IMR-90 (cell line): ENCODE measurements around the gene UBE2L3. TPM values are rescaled to one million over a fixed set of nuclear protein-coding genes. Genes with fewer than 3 reads are reported as not detected.
A peak's percentile ranks its signal among the peaks of the same experiment; 100 is the strongest.

Source experiments
- ATAC-seq: fragments of 200-7000 bp; cut with Tn5 transposase; 2 replicates; pipeline ENCODE4 v1.9.1; 2020; ENCODE audit warnings: low read depth, mild to moderate bottlenecking, moderate library complexity
- BruUV-seq: library from RNA; stranded (reverse); fragments of 400-500 nt; replicated peaks from 2 replicates; lab custom pipeline; 2021; lab: Mats Ljungman, UMichigan
- CTCF ChIA-PET: fragments of 300-600 bp; formaldehyde crosslinking; extraction: SDS; loops from one replicate; lab custom pipeline; 2021; ENCODE audit warnings: antibody characterized with exemption; lab: Yijun Ruan, JAX
- POLR2A ChIA-PET: fragments of 300-600 bp; sonication (Branson Sonifier 250); formaldehyde crosslinking; loops from one replicate; lab custom pipeline; 2022; ENCODE audit warnings: antibody characterized with exemption; ENCODE audit not compliant: unreplicated experiment; lab: Charles Lee
- DNase-seq: peaks from one replicate; pipeline ENCODE4 v3.0.0; 2013
- H2AFZ ChIP-seq: replicated peaks from 2 replicates; pipeline ENCODE3; 2013; ENCODE audit warnings: low read length, mild to moderate bottlenecking; ENCODE audit not compliant: poor library complexity
- H2AK5ac ChIP-seq: 2 replicates; pipeline ENCODE4 v1.6.1; 2013; ENCODE audit warnings: low read depth, low read length, inconsistent platforms
- H2AK9ac ChIP-seq: replicated peaks from 2 replicates; pipeline ENCODE3; 2013; ENCODE audit warnings: mild to moderate bottlenecking, low read depth, low read length, moderate library complexity; ENCODE audit not compliant: poor library complexity
- H2BK120ac ChIP-seq: 2 replicates; pipeline ENCODE4 v1.6.1; 2013; ENCODE audit warnings: low read depth, low read length, inconsistent platforms
- H2BK15ac ChIP-seq: 3 replicates; pipeline ENCODE4 v1.6.1; 2013; ENCODE audit warnings: low read depth, low read length, inconsistent platforms
- H2BK20ac ChIP-seq: 2 replicates; pipeline ENCODE4 v1.6.1; 2013; ENCODE audit warnings: low read depth, mild to moderate bottlenecking, inconsistent platforms, low read length, moderate library complexity
- H2BK5ac ChIP-seq: 2 replicates; pipeline ENCODE4 v1.6.1; 2013; ENCODE audit warnings: mild to moderate bottlenecking, low read depth, low read length, inconsistent platforms; ENCODE audit not compliant: poor library complexity, severe bottlenecking
- H3K14ac ChIP-seq: replicated peaks from 2 replicates; pipeline ENCODE4 v1.6.1; 2013; ENCODE audit warnings: low read depth, low read length, inconsistent platforms
- H3K18ac ChIP-seq: 2 replicates; pipeline ENCODE4 v1.6.1; 2013; ENCODE audit warnings: low read depth, low read length, control low read depth
- H3K23ac ChIP-seq: 2 replicates; pipeline ENCODE4 v1.6.1; 2013; ENCODE audit warnings: low read depth, low read length, inconsistent platforms
- H3K27ac ChIP-seq: 2 replicates; pipeline ENCODE4 v1.5.1; 2013; ENCODE audit warnings: mild to moderate bottlenecking, control low read depth, low read length; ENCODE audit not compliant: insufficient read depth
- H3K27me3 ChIP-seq: 2 replicates; pipeline ENCODE4 v1.6.1; 2013; ENCODE audit warnings: low read length; ENCODE audit not compliant: control insufficient read depth, insufficient read depth
- H3K36me3 ChIP-seq: 2 replicates; pipeline ENCODE4 v1.6.1; 2013; ENCODE audit warnings: low read length, mixed read lengths; ENCODE audit not compliant: control insufficient read depth, insufficient read depth
- H3K4ac ChIP-seq: 2 replicates; pipeline ENCODE4 v1.6.1; 2013; ENCODE audit warnings: low read depth, low read length, inconsistent platforms
- H3K4me1 ChIP-seq: 2 replicates; pipeline ENCODE4 v1.6.1; 2013; ENCODE audit warnings: low read length, mixed read lengths; ENCODE audit not compliant: control insufficient read depth, insufficient read depth
- H3K4me2 ChIP-seq: 2 replicates; pipeline ENCODE4 v1.6.1; 2013; ENCODE audit warnings: low read depth, mild to moderate bottlenecking, control low read depth, low read length, moderate library complexity
- H3K4me3 ChIP-seq: 2 replicates; pipeline ENCODE4 v1.5.1; 2013; ENCODE audit warnings: low read depth, mild to moderate bottlenecking, control low read depth, low read length, moderate library complexity; ENCODE audit not compliant: insufficient read depth
- H3K56ac ChIP-seq: 2 replicates; pipeline ENCODE4 v1.6.1; 2013; ENCODE audit warnings: low read length, inconsistent platforms; ENCODE audit not compliant: insufficient read depth; ENCODE audit errors: extremely low read depth
- H3K79me1 ChIP-seq, 2 experiments: 2 replicates each; pipeline ENCODE4 v1.6.1; 2013; ENCODE audit warnings: low read length in 2 of 2, inconsistent platforms in 1 of 2, low read depth in 1 of 2
- H3K9ac ChIP-seq: 2 replicates; pipeline ENCODE4 v1.6.1; 2013; ENCODE audit warnings: low read depth, low read length, control low read depth
- H3K9me1 ChIP-seq: 2 replicates; pipeline ENCODE4 v1.6.1; 2013; ENCODE audit warnings: low read length, inconsistent platforms; ENCODE audit not compliant: insufficient read depth
- H3K9me3 ChIP-seq: 2 replicates; pipeline ENCODE4 v1.6.1; 2013; ENCODE audit warnings: low read length; ENCODE audit not compliant: control insufficient read depth, insufficient read depth
- H4K20me1 ChIP-seq: 2 replicates; pipeline ENCODE4 v1.6.1; 2013; ENCODE audit warnings: low read length, inconsistent platforms; ENCODE audit not compliant: insufficient read depth
- H4K5ac ChIP-seq: 2 replicates; pipeline ENCODE4 v1.6.1; 2013; ENCODE audit warnings: mild to moderate bottlenecking, low read depth, low read length, control low read depth
- H4K8ac ChIP-seq, 2 experiments: 2 replicates each; pipeline ENCODE4 v1.6.1; 2013; ENCODE audit warnings: low read depth in 2 of 2, low read length in 2 of 2, control low read depth in 1 of 2, inconsistent platforms in 1 of 2
- H4K91ac ChIP-seq: 2 replicates; pipeline ENCODE4 v1.6.1; 2013; ENCODE audit warnings: low read depth, low read length, inconsistent platforms; ENCODE audit not compliant: insufficient read depth
- BHLHE40 ChIP-seq: fragments of 150-350 bp; IDR thresholded peaks from 2 replicates; pipeline ENCODE4 v1.6.1; 2016; ENCODE audit warnings: mild to moderate bottlenecking, low read depth, low read length
- CEBPB ChIP-seq: IDR thresholded peaks from 2 replicates; pipeline ENCODE4 v1.6.1; 2012; ENCODE audit warnings: low read depth, low read length, improper control_type of control experiment
- ELK1 ChIP-seq: fragments of 150-350 bp; IDR thresholded peaks from 2 replicates; pipeline ENCODE4 v1.6.1; 2016; ENCODE audit warnings: low read depth, mild to moderate bottlenecking, low read length, moderate library complexity, borderline replicate concordance
- FOS ChIP-seq: fragments of 150-350 bp; IDR thresholded peaks from 2 replicates; pipeline ENCODE4 v1.6.1; 2016; ENCODE audit warnings: low read depth, low read length
- MAFK ChIP-seq: IDR thresholded peaks from 2 replicates; pipeline ENCODE4 v1.6.1; 2012; ENCODE audit warnings: low read depth, low read length, improper control_type of control experiment
- MAZ ChIP-seq: IDR thresholded peaks from 2 replicates; pipeline ENCODE4 v1.6.1; 2012; ENCODE audit warnings: low read depth, mild to moderate bottlenecking, low read length, improper control_type of control experiment, moderate library complexity, borderline replicate concordance
- MXI1 ChIP-seq: IDR thresholded peaks from 2 replicates; pipeline ENCODE4 v1.6.1; 2012; ENCODE audit warnings: low read depth, mild to moderate bottlenecking, low read length, moderate library complexity, borderline replicate concordance
- POLR2A ChIP-seq: IDR thresholded peaks from 2 replicates; pipeline ENCODE4 v1.6.1; 2012; ENCODE audit warnings: mild to moderate bottlenecking, low read depth, low read length
- RAD21 ChIP-seq: IDR thresholded peaks from 2 replicates; pipeline ENCODE4 v1.6.1; 2012; ENCODE audit warnings: low read length, improper control_type of control experiment
- SMC3 ChIP-seq: fragments of 150-350 bp; IDR thresholded peaks from 2 replicates; pipeline ENCODE4 v1.6.1; 2016; ENCODE audit warnings: low read depth, mild to moderate bottlenecking, antibody characterized with exemption, low read length, moderate library complexity
- WGBS, 2 experiments: methylation state at CpG; one replicate each; pipeline versions ENCODE4 v1.1.5 to v1.1.7; 2013; ENCODE audit warnings: missing lambda C conversion rate in 2 of 2; ENCODE audit not compliant: insufficient read length in 1 of 2; ENCODE audit errors: extremely low coverage in 2 of 2; 5-methylcytosine and 5-hydroxymethylcytosine counted together
- dilution Hi-C: fragments of 300-500 bp; cut with HindIII; formaldehyde crosslinking; loops from one replicate; pipeline ENCODE4 v1.14.3; 2018; ENCODE audit warnings: low sequenced_read_pairs; ENCODE audit not compliant: unreplicated experiment
- in situ Hi-C: fragments of 300-500 bp; cut with MboI; formaldehyde crosslinking; loops from 3 replicates; pipeline ENCODE4 v1.14.3; 2019; ENCODE audit warnings: low sequenced_read_pairs, inconsistent platforms, mixed read lengths
- intact Hi-C: fragments of 100-400 bp; cut with micrococcal nuclease; formaldehyde crosslinking; loops from 2 replicates; pipeline ENCODE4 v1.10.0; 2022
- polyA plus RNA-seq, 3 experiments: library from polyadenylated mRNA; depleted of rRNA; stranded (reverse); fragments of >200 nt; gene quantifications; 2 replicates each; pipeline ENCODE4 v1.2.3, GENCODE V29; 2012; ENCODE audit warnings: low replicate concordance in 1 of 3
- total RNA-seq: library from RNA; depleted of rRNA; stranded (reverse); fragments of >200 nt; gene quantifications from 2 replicates; pipeline ENCODE4 v1.2.3, GENCODE V29; 2012

The UBE2L3 gene
- total and polyA plus RNA-seq, 2 of the 4 experiments (the other 2 are of a cell fraction): 29.0 to 72.9 TPM

- no peak overlapping the region; the same call in 1 of the 2 replicates for H3K23ac ChIP-seq
- no peak overlapping the region for H4K8ac ChIP-seq
- peaks cover 14% of the 10 kb centered on the region for H4K20me1 ChIP-seq
- H3K79me1 ChIP-seq: peaks cover 2 to 7% of the 10 kb centered on the region in 2 experiments; a peak in 3 of 4 replicates
- CTCF ChIA-PET: no interaction called here
- TF ChIP-seq RAD21 (no peak), SMC3 (no peak), BHLHE40 (no peak), FOS (no peak), CEBPB (no peak), POLR2A (no peak), MAZ (no peak), ELK1 (no peak), MAFK (no peak), MXI1 (no peak)
- no peak overlapping the region for H3K14ac ChIP-seq
- no peaks in the 10 kb centered on the region for H3K9me3 ChIP-seq
- POLR2A ChIA-PET: no interaction called here
- H3K9me1 ChIP-seq: peaks cover 13% of the 10 kb centered on the region; the same call in 1 of the 2 replicates
- intact Hi-C loops (no loop called here), dilution Hi-C loops (no loop called here), in situ Hi-C loops (no loop called here)
- BruUV-seq: no TSS peak
- H4K5ac ChIP-seq: no peak overlapping the region
- DNase-seq (no peak), ATAC-seq (no peak)
- no CpG with 5 or more reads among the region's 6 CpGs for WGBS, 2 experiments
- no peak overlapping the region for H4K91ac ChIP-seq
- H2AFZ ChIP-seq: peak overlapping the region; percentile 63
- no peak overlapping the region for H3K4ac ChIP-seq
- H3K36me3 ChIP-seq: no peaks in the 10 kb centered on the region
- H2BK15ac ChIP-seq: no peak overlapping the region
- peaks cover 2% of the 10 kb centered on the region; the same call in 1 of the 2 replicates for H3K4me1 ChIP-seq
- no peak overlapping the region for H3K27ac ChIP-seq
- H2BK20ac ChIP-seq: no peak overlapping the region
- no peak overlapping the region for H3K4me2 ChIP-seq
- H3K27me3 ChIP-seq: peaks cover 2% of the 10 kb centered on the region; the same call in 1 of the 2 replicates
- H2AK9ac ChIP-seq: peak overlapping the region; percentile 37
- no peak overlapping the region for H2BK120ac ChIP-seq
- no peak overlapping the region for H3K4me3 ChIP-seq
- H3K56ac ChIP-seq: no peak overlapping the region
- no peak overlapping the region for H2AK5ac ChIP-seq
- no peak overlapping the region for H3K9ac ChIP-seq
- H3K18ac ChIP-seq: no peak overlapping the region
- no peak overlapping the region for H2BK5ac ChIP-seq
Measured at GRCh38 chr22:21564411-21564810, 3.1 kb upstream of the UBE2L3 start.
